H9 (cell line): Measurements from ENCODE around the gene NSG1. TPM values are rescaled to one million over a fixed set of nuclear protein-coding genes. Genes with fewer than 3 reads are reported as not detected.

Experiments
- DNase-seq: peaks from one replicate; pipeline ENCODE4 v3.0.0-alpha.2; 2017
- H2AFZ ChIP-seq: one replicate; pipeline ENCODE4 v1.6.1; 2013; ENCODE audit warnings: mild to moderate bottlenecking, low read length, control low read depth, moderate library complexity
- H2AK5ac ChIP-seq: 2 replicates; pipeline ENCODE4 v1.6.1; 2013; ENCODE audit warnings: low read length, control low read depth, mixed read lengths; ENCODE audit not compliant: insufficient read length
- H2BK120ac ChIP-seq: one replicate; pipeline ENCODE4 v1.6.1; 2013; ENCODE audit warnings: low read depth, mild to moderate bottlenecking, low read length, control low read depth, inconsistent platforms; ENCODE audit not compliant: poor library complexity, severe bottlenecking
- H2BK12ac ChIP-seq: 2 replicates; pipeline ENCODE4 v1.6.1; 2013; ENCODE audit warnings: low read length, control low read depth, mixed read lengths, low read depth; ENCODE audit not compliant: insufficient read length
- H2BK15ac ChIP-seq: 2 replicates; pipeline ENCODE4 v1.6.1; 2013; ENCODE audit warnings: low read depth, low read length, control low read depth
- H2BK20ac ChIP-seq: one replicate; pipeline ENCODE4 v1.6.1; 2013; ENCODE audit warnings: low read depth, mild to moderate bottlenecking, low read length, control low read depth, inconsistent platforms; ENCODE audit not compliant: poor library complexity, severe bottlenecking
- H2BK5ac ChIP-seq: 2 replicates; pipeline ENCODE4 v1.6.1; 2013; ENCODE audit warnings: low read length, control low read depth, mixed read lengths; ENCODE audit not compliant: insufficient read length
- H3K14ac ChIP-seq: 2 replicates; pipeline ENCODE4 v1.6.1; 2013; ENCODE audit warnings: low read length, control low read depth; ENCODE audit not compliant: insufficient read depth
- H3K18ac ChIP-seq: 2 replicates; pipeline ENCODE4 v1.6.1; 2013; ENCODE audit warnings: low read depth, mild to moderate bottlenecking, mixed read lengths, low read length, control low read depth; ENCODE audit not compliant: insufficient read length
- H3K23ac ChIP-seq: 2 replicates; pipeline ENCODE4 v1.6.1; 2013; ENCODE audit warnings: low read length, control low read depth, mixed read lengths, low read depth; ENCODE audit not compliant: insufficient read length
- H3K23me2 ChIP-seq: 2 replicates; pipeline ENCODE4 v1.6.1; 2013; ENCODE audit warnings: low read depth, mild to moderate bottlenecking, mixed read lengths, low read length, control low read depth; ENCODE audit not compliant: insufficient read length, poor library complexity, severe bottlenecking
- H3K27ac ChIP-seq: 2 replicates; pipeline ENCODE4 v1.5.1; 2013; ENCODE audit warnings: low read length, control low read depth, mixed read lengths, low read depth; ENCODE audit not compliant: insufficient read length
- H3K27me3 ChIP-seq: 2 replicates; pipeline ENCODE4 v1.6.1; 2013; ENCODE audit warnings: low read length, control low read depth, inconsistent platforms; ENCODE audit not compliant: insufficient read depth
- H3K4ac ChIP-seq: 2 replicates; pipeline ENCODE4 v1.6.1; 2013; ENCODE audit warnings: low read depth, mild to moderate bottlenecking, control low read depth, inconsistent platforms, low read length, moderate library complexity
- H3K4me1 ChIP-seq: 2 replicates; pipeline ENCODE4 v1.6.1; 2013; ENCODE audit warnings: low read length, control low read depth, inconsistent platforms; ENCODE audit not compliant: insufficient read depth
- H3K4me2 ChIP-seq: 2 replicates; pipeline ENCODE4 v1.6.1; 2013; ENCODE audit warnings: low read length, control low read depth, mixed read lengths; ENCODE audit not compliant: insufficient read length, insufficient read depth
- H3K56ac ChIP-seq: 2 replicates; pipeline ENCODE4 v1.6.1; 2013; ENCODE audit warnings: low read depth, mild to moderate bottlenecking, mixed read lengths, low read length, control low read depth; ENCODE audit not compliant: insufficient read length
- H3K79me1 ChIP-seq: 2 replicates; pipeline ENCODE4 v1.6.1; 2013; ENCODE audit warnings: low read depth, mild to moderate bottlenecking, moderate library complexity, low read length, control low read depth, inconsistent platforms; ENCODE audit not compliant: insufficient read depth, poor library complexity, severe bottlenecking
- H3K79me2 ChIP-seq: 2 replicates; pipeline ENCODE4 v1.6.1; 2013; ENCODE audit warnings: low read length, control low read depth, inconsistent platforms; ENCODE audit not compliant: insufficient read depth
- H3K9ac ChIP-seq: 2 replicates; pipeline ENCODE4 v1.6.1; 2013; ENCODE audit warnings: low read length, control low read depth, mixed read lengths; ENCODE audit not compliant: insufficient read length; ENCODE audit errors: extremely low read depth
- H3K9me3 ChIP-seq: one replicate; pipeline ENCODE4 v1.6.1; 2013; ENCODE audit warnings: low read depth, low read length, inconsistent platforms; ENCODE audit not compliant: control insufficient read depth
- H3T11ph ChIP-seq: one replicate; pipeline ENCODE4 v1.6.1; 2013; ENCODE audit warnings: mild to moderate bottlenecking, low read length, control low read depth, inconsistent platforms
- H4K20me1 ChIP-seq: one replicate; pipeline ENCODE4 v1.6.1; 2013; ENCODE audit not compliant: control insufficient read depth, insufficient read length, insufficient read depth
- H4K5ac ChIP-seq: 2 replicates; pipeline ENCODE4 v1.6.1; 2013; ENCODE audit warnings: low read depth, mild to moderate bottlenecking, mixed read lengths, low read length, control low read depth; ENCODE audit not compliant: insufficient read length
- H4K8ac ChIP-seq: replicated peaks from 2 replicates; pipeline ENCODE4 v1.6.1; 2013; ENCODE audit warnings: low read length, control low read depth, mixed read lengths, low read depth; ENCODE audit not compliant: insufficient read length
- H4K91ac ChIP-seq: 2 replicates; pipeline ENCODE4 v1.6.1; 2013; ENCODE audit warnings: low read depth, mild to moderate bottlenecking, moderate library complexity, mixed read lengths, low read length, control low read depth; ENCODE audit not compliant: insufficient read length
- H3K27ac Mint-ChIP-seq, 3 experiments: 2 replicates in 2 of 3; 3 replicates in 1 of 3; pipeline ENCODE4 v1.8.0; 2020 to 2021; ENCODE audit warnings: mixed read lengths in 3 of 3, mild to moderate bottlenecking in 1 of 3, moderate library complexity in 1 of 3
- H3K27me3 Mint-ChIP-seq: 2 replicates; pipeline ENCODE4 v1.8.0; 2021; ENCODE audit warnings: low read depth, mild to moderate bottlenecking, moderate library complexity, mixed read lengths
- H3K36me3 Mint-ChIP-seq, 3 experiments: 2 replicates in 2 of 3; 3 replicates in 1 of 3; pipeline ENCODE4 v1.8.0; 2020 to 2021; ENCODE audit warnings: low read depth in 3 of 3, mixed read lengths in 3 of 3; ENCODE audit not compliant: insufficient read depth in 1 of 3
- H3K4me1 Mint-ChIP-seq, 2 experiments: 2 replicates each; pipeline ENCODE4 v1.8.0; 2020; ENCODE audit warnings: mixed read lengths in 2 of 2
- H3K4me3 Mint-ChIP-seq, 2 experiments: 2 replicates in 1 of 2; 3 replicates in 1 of 2; pipeline ENCODE4 v1.8.0; 2020 to 2021; ENCODE audit warnings: mild to moderate bottlenecking in 2 of 2, mixed read lengths in 2 of 2, moderate library complexity in 1 of 2
- H3K9me3 Mint-ChIP-seq, 2 experiments: 2 replicates in 1 of 2; 3 replicates in 1 of 2; pipeline ENCODE4 v1.8.0; 2020; ENCODE audit warnings: mild to moderate bottlenecking in 2 of 2, mixed read lengths in 2 of 2, moderate library complexity in 1 of 2
- WGBS: extraction: QIAGEN DNeasy Blood & Tissue Kit; methylation state at CpG from one replicate; pipeline ENCODE4 v1.1.7; 2013; ENCODE audit warnings: missing lambda C conversion rate, low lambda C conversion rate, mixed read lengths; ENCODE audit not compliant: insufficient read length; ENCODE audit errors: extremely low coverage; 5-methylcytosine and 5-hydroxymethylcytosine counted together
- total RNA-seq: library from RNA; stranded (reverse); gene quantifications from 2 replicates; pipeline ENCODE4 v1.2.1, GENCODE V29; 2021
- TF ChIP-seq, protein P1 (sequence below): fragments of 200-600 bp; sonication (generic); conservative IDR thresholded peaks from 3 replicates; pipeline ENCODE4 v1.8.0; 2021; ENCODE audit warnings: antibody characterized with exemption, mild to moderate bottlenecking

The NSG1 gene
- total RNA-seq, 1 experiment from 2014 or later = 9.3 TPM

DNA sequence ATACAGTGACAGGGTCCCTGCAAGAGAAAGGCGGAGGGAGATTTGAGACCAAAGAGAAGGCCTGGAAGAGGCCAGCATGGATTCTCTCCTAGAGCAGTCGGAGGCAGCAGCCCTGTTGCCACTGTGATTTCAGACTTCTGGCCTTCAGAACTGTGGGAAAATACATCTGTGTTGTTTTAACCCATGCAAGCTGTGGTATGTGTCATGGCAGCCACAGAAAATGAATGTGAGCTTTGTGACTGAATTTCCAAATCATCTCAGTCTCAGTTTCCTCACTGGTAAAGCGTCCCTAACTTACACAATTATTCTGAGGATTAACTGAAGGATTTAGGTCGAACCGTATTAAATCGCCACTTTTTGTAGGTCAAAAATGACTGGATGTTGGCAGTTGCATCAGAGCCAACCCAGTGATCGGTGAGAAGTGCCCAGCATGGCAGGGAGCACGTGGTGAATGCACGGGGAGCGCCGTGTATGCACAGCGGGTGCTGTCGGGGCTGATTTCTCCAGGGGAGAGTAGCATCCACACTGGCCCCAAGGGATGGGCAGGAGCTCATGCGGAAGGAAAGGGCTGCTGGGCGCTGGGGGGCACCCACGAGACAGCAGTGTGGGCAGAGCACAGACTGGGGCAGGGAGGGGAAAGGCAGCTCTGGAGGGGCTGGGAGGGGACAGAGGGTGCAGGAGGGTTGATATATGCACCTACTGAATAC is 23.8 kb upstream of the NSG1 start:
- Mint-ChIP-seq H3K36me3 (peaks cover 2 to 7% (median 2%) of the 10 kb centered on the region in 3 experiments; a peak in 4 of 7 replicates), H3K9me3 (peaks cover 2 to 12% of the 10 kb centered on the region in 2 experiments; a peak in 2 of 5 replicates), H3K4me1 (peaks cover 21 to 24% of the 10 kb centered on the region in 2 experiments), H3K27me3 (peaks cover 22% of the 10 kb centered on the region), H3K4me3 (peak overlapping the region in 1 of 2 experiments; percentile 35; a peak in 1 of 5 replicates), H3K27ac (no peak overlapping the region)
- H3K4ac ChIP-seq = no peak overlapping the region
- no peak overlapping the region for H3K9ac ChIP-seq
- no peak for DNase-seq
- no peaks in the 10 kb centered on the region for H3K79me1 ChIP-seq
- no peak overlapping the region for H3K23ac ChIP-seq
- H2BK15ac ChIP-seq = no peak overlapping the region
- no peak overlapping the region for H2BK20ac ChIP-seq
- no peak overlapping the region for H3K56ac ChIP-seq
- no peak overlapping the region for H2BK120ac ChIP-seq
- no peak overlapping the region for H3K4me2 ChIP-seq
- H3K23me2 ChIP-seq = no peaks in the 10 kb centered on the region
- TF ChIP-seq, protein P1, sequence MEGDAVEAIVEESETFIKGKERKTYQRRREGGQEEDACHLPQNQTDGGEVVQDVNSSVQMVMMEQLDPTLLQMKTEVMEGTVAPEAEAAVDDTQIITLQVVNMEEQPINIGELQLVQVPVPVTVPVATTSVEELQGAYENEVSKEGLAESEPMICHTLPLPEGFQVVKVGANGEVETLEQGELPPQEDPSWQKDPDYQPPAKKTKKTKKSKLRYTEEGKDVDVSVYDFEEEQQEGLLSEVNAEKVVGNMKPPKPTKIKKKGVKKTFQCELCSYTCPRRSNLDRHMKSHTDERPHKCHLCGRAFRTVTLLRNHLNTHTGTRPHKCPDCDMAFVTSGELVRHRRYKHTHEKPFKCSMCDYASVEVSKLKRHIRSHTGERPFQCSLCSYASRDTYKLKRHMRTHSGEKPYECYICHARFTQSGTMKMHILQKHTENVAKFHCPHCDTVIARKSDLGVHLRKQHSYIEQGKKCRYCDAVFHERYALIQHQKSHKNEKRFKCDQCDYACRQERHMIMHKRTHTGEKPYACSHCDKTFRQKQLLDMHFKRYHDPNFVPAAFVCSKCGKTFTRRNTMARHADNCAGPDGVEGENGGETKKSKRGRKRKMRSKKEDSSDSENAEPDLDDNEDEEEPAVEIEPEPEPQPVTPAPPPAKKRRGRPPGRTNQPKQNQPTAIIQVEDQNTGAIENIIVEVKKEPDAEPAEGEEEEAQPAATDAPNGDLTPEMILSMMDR = no peak
- no peak overlapping the region for H3K27ac ChIP-seq
- no peak overlapping the region for H4K5ac ChIP-seq
- no peak overlapping the region for H2AFZ ChIP-seq
- no CpG with 5 or more reads among the region's 16 CpGs for WGBS
- no peak overlapping the region for H2BK5ac ChIP-seq
- no peak overlapping the region for H2AK5ac ChIP-seq
- no peak overlapping the region for H4K8ac ChIP-seq
- H3T11ph ChIP-seq = no peak overlapping the region
- no peak overlapping the region for H4K91ac ChIP-seq
- no peaks in the 10 kb centered on the region for H3K79me2 ChIP-seq
- no peak overlapping the region for H3K18ac ChIP-seq
- no peaks in the 10 kb centered on the region for H3K9me3 ChIP-seq
- H4K20me1 ChIP-seq = no peaks in the 10 kb centered on the region
- H3K14ac ChIP-seq = no peak overlapping the region
- H3K27me3 ChIP-seq = no peaks in the 10 kb centered on the region
- no peak overlapping the region for H2BK12ac ChIP-seq
- H3K4me1 ChIP-seq = no peaks in the 10 kb centered on the region
